OCI-LY3 (cell line): ENCODE results near the gene ZNF22.

Source experiments
- H2AFZ ChIP-seq: fragments of 200-600, 300-600 bp; shearing (Covaris generic); 2 replicates; pipeline ENCODE4 v1.6.0; 2014; ENCODE audit warnings: antibody characterized with exemption, low read depth, low read length
- H3K27ac ChIP-seq: fragments of 200-600, 300-600 bp; sonication (generic); 2 replicates; pipeline ENCODE4 v1.5.1; 2014; ENCODE audit warnings: mild to moderate bottlenecking, low read length, moderate library complexity, mixed read lengths
- H3K27me3 ChIP-seq: fragments of 200-600, 300-600 bp; sonication (generic); 2 replicates; pipeline ENCODE4 v1.6.1; 2014; ENCODE audit warnings: low read depth, low read length, mixed read lengths
- H3K36me3 ChIP-seq: fragments of 200-600, 300-600 bp; sonication (generic); replicated peaks from 2 replicates; pipeline ENCODE3; 2014; ENCODE audit warnings: low read depth, low read length, mixed read lengths
- H3K4me1 ChIP-seq: fragments of 300-600, 200-600 bp; sonication (generic); 2 replicates; pipeline ENCODE4 v1.6.1; 2014; ENCODE audit warnings: low read length, mixed read lengths
- H3K4me2 ChIP-seq: fragments of 200-600, 300-600 bp; sonication (generic); 2 replicates; pipeline ENCODE4 v1.6.1; 2014; ENCODE audit warnings: low read length, mixed read lengths
- H3K4me3 ChIP-seq: fragments of 300-600, 200-600 bp; sonication (generic); 2 replicates; pipeline ENCODE4 v1.5.1; 2014; ENCODE audit warnings: antibody characterized with exemption, mild to moderate bottlenecking, low read length, moderate library complexity
- H3K79me2 ChIP-seq: fragments of 300-600, 200-600 bp; shearing (Covaris generic); 2 replicates; pipeline ENCODE4 v1.6.1; 2014; ENCODE audit warnings: mild to moderate bottlenecking, low read length, mixed read lengths
- H3K9ac ChIP-seq: fragments of 300-600, 200-600 bp; shearing (Covaris generic); 2 replicates; pipeline ENCODE4 v1.6.0; 2014; ENCODE audit warnings: mild to moderate bottlenecking, low read length, moderate library complexity
- H3K9me3 ChIP-seq: fragments of 200-600, 300-600 bp; shearing (Covaris generic); 2 replicates; pipeline ENCODE4 v1.6.1; 2014; ENCODE audit warnings: low read length, mixed read lengths; ENCODE audit not compliant: insufficient read depth
- H4K20me1 ChIP-seq: fragments of 200-600, 300-600 bp; sonication (generic); 2 replicates; pipeline ENCODE4 v1.6.1; 2016; ENCODE audit warnings: low read length, mixed read lengths; ENCODE audit not compliant: insufficient read depth
- CTCF ChIP-seq: fragments of 200-600, 300-600 bp; sonication (generic); IDR thresholded peaks from 2 replicates; pipeline ENCODE4 v1.5.1; 2014; ENCODE audit warnings: antibody characterized with exemption, low read length, low read depth
- EZH2phosphoT487 ChIP-seq: fragments of 200-600 bp; shearing (Covaris generic); IDR thresholded peaks from 2 replicates; pipeline ENCODE4 v1.6.1; 2018; ENCODE audit warnings: antibody characterized with exemption, mixed run types, low read depth

ZNF22 gene

GRCh38 chr10:44958196-44958897 is 42.4 kb upstream of the ZNF22 start:
- peaks cover 8% of the 10 kb centered on the region for H3K79me2 ChIP-seq
- H3K9ac ChIP-seq: peak overlapping the region; percentile 85

GRCh38 chr10:44958898-44959246 is 41.9 kb upstream of the ZNF22 start:
- peak overlapping the region; percentile 85 for H3K9ac ChIP-seq
- peak overlapping the region; percentile 53; the same call in 1 of the 2 replicates for H2AFZ ChIP-seq
- no peak for TF ChIP-seq EZH2phosphoT487
- no peak for TF ChIP-seq CTCF
- H3K4me2 ChIP-seq: peak overlapping the region; percentile 88
- H3K79me2 ChIP-seq: peaks cover 8% of the 10 kb centered on the region
- peaks cover 38% of the 10 kb centered on the region for H3K4me1 ChIP-seq
- peaks cover 5% of the 10 kb centered on the region for H3K36me3 ChIP-seq
- H3K27ac ChIP-seq: peak overlapping the region; percentile 53
- no peaks in the 10 kb centered on the region for H4K20me1 ChIP-seq
- peak overlapping the region; percentile 100 for H3K4me3 ChIP-seq
- H3K27me3 ChIP-seq: no peaks in the 10 kb centered on the region
- no peaks in the 10 kb centered on the region for H3K9me3 ChIP-seq

More at GRCh38 chr10:44958196-44958897, 42.4 kb upstream of the ZNF22 start:
- H2AFZ ChIP-seq: no peak overlapping the region
- H3K4me3 ChIP-seq: peak overlapping the region; percentile 100
- H3K4me1 ChIP-seq: peaks cover 33% of the 10 kb centered on the region
- no peak for TF ChIP-seq CTCF
- H3K27me3 ChIP-seq: no peaks in the 10 kb centered on the region
- peak overlapping the region; percentile 53; the same call in 1 of the 2 replicates for H3K27ac ChIP-seq
- H3K36me3 ChIP-seq: peaks cover 5% of the 10 kb centered on the region
- H3K4me2 ChIP-seq: peak overlapping the region; percentile 88
- H3K9me3 ChIP-seq: no peaks in the 10 kb centered on the region
- H4K20me1 ChIP-seq: no peaks in the 10 kb centered on the region

DNA sequence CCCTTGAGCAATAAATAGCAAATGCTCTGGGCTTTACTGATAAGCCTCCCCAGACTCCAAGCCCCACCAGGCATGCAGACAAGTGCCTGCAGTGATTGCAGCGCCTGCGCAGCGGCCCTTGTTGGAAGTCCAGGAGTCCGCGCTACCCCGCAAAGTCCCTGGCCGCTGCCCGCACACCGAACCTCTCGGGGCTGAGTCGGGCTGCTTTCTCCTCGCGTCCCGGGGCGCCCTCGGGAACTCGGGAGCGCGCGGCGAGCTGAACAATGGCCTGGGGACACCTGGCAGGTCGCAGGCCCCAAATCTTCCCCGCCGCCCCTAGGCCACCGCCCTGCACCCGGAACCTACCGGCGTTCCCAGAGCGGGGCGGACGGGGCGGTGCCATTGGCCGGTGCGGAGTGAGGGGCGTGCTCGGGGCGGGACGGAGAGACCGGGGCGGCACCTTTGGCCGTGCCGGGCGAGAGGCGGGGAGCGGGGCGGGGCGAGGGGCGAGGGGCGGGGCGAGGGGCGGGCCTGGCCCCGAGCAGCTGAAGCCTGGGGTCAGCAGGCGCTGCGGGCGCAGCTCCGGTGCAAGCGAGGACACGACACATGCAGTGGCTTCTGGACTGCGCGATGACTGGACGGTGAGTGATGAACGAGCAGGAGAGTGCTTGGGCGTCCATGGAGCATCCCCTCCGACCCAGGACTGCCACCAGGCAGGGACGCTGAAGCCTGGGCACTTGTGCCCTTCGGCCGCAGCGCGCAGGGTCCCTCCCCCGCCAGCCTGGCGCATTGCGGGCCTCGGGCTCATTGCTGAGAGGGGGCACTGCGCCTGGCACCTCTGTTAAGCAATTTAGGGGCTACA is 41.3 kb upstream of the ZNF22 start, which contains the start of gene RASSF4:
TSS of gene RASSF4 (plus strand) at position 556 of the 841 bp plus-strand sequence. CDS start 10,401 bp downstream, outside the sequence.
- Histone ChIP-seq H3K79me2 (peaks cover 8% of the 10 kb centered on the region), H2AFZ (peak within 1 kb of the TSS; percentile 53; the same call in 1 of the 2 replicates)
- TF ChIP-seq CTCF: no peak
- no peak for TF ChIP-seq EZH2phosphoT487

GRCh38 chr10:44960088-44960460 is 40.6 kb upstream of the ZNF22 start:
- H3K79me2 ChIP-seq: peaks cover 8% of the 10 kb centered on the region
- H4K20me1 ChIP-seq: no peaks in the 10 kb centered on the region
- H2AFZ ChIP-seq: no peak overlapping the region
- H3K27ac ChIP-seq: no peak overlapping the region
- no peak overlapping the region for H3K9ac ChIP-seq
- peaks cover 5% of the 10 kb centered on the region for H3K36me3 ChIP-seq
- peak overlapping the region; percentile 100 for H3K4me3 ChIP-seq
- peak overlapping the region; percentile 86 for H3K4me2 ChIP-seq
- H3K9me3 ChIP-seq: no peaks in the 10 kb centered on the region
- no peak for TF ChIP-seq CTCF
- no peak for TF ChIP-seq EZH2phosphoT487
- peaks cover 50% of the 10 kb centered on the region for H3K4me1 ChIP-seq
- H3K27me3 ChIP-seq: no peaks in the 10 kb centered on the region

More for the DNA sequence above, 41.3 kb upstream of the ZNF22 start, which contains the start of gene RASSF4:
- peak within 1 kb of the TSS; percentile 53 for H3K27ac ChIP-seq
- peak within 1 kb of the TSS; percentile 85 for H3K9ac ChIP-seq
- H4K20me1 ChIP-seq: no peaks in the 10 kb centered on the region
- H3K4me1 ChIP-seq: peaks cover 44% of the 10 kb centered on the region
- peaks cover 5% of the 10 kb centered on the region for H3K36me3 ChIP-seq
- H3K9me3 ChIP-seq: no peaks in the 10 kb centered on the region
- H3K27me3 ChIP-seq: no peaks in the 10 kb centered on the region
- H3K4me3 ChIP-seq: peak within 1 kb of the TSS; percentile 100
- H3K4me2 ChIP-seq: peak within 1 kb of the TSS; percentile 88
